Left kidney (tissue), 2 donors: ENCODE measurements around the gene ADORA2A. TPM values are rescaled to one million over a fixed set of nuclear protein-coding genes. Genes with fewer than 3 reads are reported as not detected.

Experiments
- DNase-seq: peaks from one replicate; pipeline ENCODE4 v3.0.0-alpha.2; 2013
- polyA plus RNA-seq: library from polyadenylated mRNA; unstranded; fragments of 120-200 nt; gene quantifications from one replicate; pipeline ENCODE4 v1.2.1, GENCODE V29; 2013; ENCODE audit not compliant: insufficient read length

The ADORA2A gene
- polyA plus RNA-seq, 1 donor: 7.1 TPM

- DNase-seq: no peak
Measured at GRCh38 chr22:24403346-24403745, 24.1 kb upstream of the ADORA2A start.

GRCh38 chr22:24404561-24405275 lies 22.7 kb upstream of the ADORA2A start:
- no peak for DNase-seq

- no peak for DNase-seq
Measured at GRCh38 chr22:24405631-24406321, 21.6 kb upstream of the ADORA2A start.

GRCh38 chr22:24406322-24407277 lies 20.8 kb upstream of the ADORA2A start:
- DNase-seq: no peak

- no peak for DNase-seq
Measured at GRCh38 chr22:24407278-24407665, 20.1 kb upstream of the ADORA2A start.

- no peak for DNase-seq
Measured at GRCh38 chr22:24407884-24408283, 19.5 kb upstream of the ADORA2A start.

GRCh38 chr22:24408630-24409029 lies 18.8 kb upstream of the ADORA2A start:
- DNase-seq: no peak

GRCh38 chr22:24409707-24410106 lies 17.7 kb upstream of the ADORA2A start:
- no peak for DNase-seq

GRCh38 chr22:24410110-24410856 lies 17.1 kb upstream of the ADORA2A start:
- DNase-seq: no peak

GRCh38 chr22:24411256-24412004 lies 16.0 kb upstream of the ADORA2A start:
- DNase-seq: no peak

- DNase-seq: no peak
Measured at GRCh38 chr22:24412274-24412673, 15.1 kb upstream of the ADORA2A start.

GRCh38 chr22:24413271-24413670 lies 14.1 kb upstream of the ADORA2A start:
- DNase-seq: no peak

- no peak for DNase-seq
Measured at GRCh38 chr22:24413736-24414385, 13.5 kb upstream of the ADORA2A start.

GRCh38 chr22:24414523-24414922 lies 12.9 kb upstream of the ADORA2A start:
- no peak for DNase-seq

GRCh38 chr22:24414984-24415945 lies 12.1 kb upstream of the ADORA2A start:
- no peak for DNase-seq

- no peak for DNase-seq
Measured at GRCh38 chr22:24416095-24416494, 11.3 kb upstream of the ADORA2A start.

- no peak for DNase-seq
Measured at GRCh38 chr22:24416611-24417010, 10.8 kb upstream of the ADORA2A start.

- no peak for DNase-seq
Measured at GRCh38 chr22:24417200-24417599, 10.2 kb upstream of the ADORA2A start.

- no peak for DNase-seq
Measured at GRCh38 chr22:24417901-24418641, 9.3 kb upstream of the ADORA2A start.
